NCI-H2107 treated with DMSO at 0.1 percent for 48 hours (cell line): ENCODE results near the gene PDZD2.

Experiments used
- DNase-seq: peaks from one replicate; lab custom pipeline; 2025; ENCODE audit not compliant: unreplicated experiment; lab: John Stamatoyannopoulos, UW

PDZD2 gene

GRCh38 chr5:31637851-31638250 is 1.1 kb upstream of the PDZD2 start:
- DNase-seq: no peak

- no peak for DNase-seq
Observed at GRCh38 chr5:31638345-31638744, 586 bp upstream of the PDZD2 start.

DNA sequence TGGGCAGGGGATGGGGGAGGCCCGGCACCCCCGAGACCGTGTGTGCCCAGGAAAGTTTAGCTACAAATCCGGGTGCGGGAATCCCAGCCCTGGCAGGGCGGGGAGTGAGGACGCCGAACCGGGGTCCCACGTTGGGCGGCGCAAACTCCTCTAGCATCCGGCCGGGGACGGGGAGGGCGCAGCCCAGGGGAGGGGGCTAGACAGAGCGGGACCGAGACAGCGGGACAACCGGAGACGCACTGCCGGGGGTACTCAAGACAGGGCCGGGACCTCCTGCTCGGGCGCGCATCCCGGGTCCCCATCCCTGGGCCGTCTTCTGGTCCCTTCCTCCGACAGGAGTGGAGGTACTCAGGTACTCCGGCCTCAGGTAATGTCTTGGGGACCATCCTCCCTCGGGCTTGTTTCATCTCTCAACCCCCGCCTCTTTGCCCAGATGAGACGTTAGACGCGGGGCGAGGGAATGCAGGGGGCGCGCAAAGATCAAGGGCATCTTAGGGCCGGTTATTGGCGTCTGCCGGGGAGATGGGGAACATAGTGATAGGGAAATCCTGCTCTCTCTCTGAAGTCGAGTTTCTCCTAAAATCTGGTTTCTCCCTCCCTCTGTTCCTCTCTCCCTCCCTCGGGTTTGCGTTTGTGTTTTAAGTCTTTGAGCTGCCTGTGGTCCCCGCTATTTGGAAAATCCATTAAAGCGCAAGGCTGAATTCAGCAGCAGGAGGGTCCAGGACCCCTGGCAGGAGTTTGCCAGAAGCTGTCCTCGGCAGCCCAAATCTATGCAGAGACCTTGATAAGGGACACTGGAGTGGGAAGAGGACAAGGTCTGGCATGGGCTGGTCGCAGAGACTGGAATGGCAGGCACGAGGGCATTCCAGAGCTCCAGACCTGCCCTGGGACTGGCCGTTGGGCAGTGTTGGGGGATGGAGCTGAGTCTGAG is 815 bp downstream of the PDZD2 start:
- no peak for DNase-seq

- no peak for DNase-seq
Observed at GRCh38 chr5:31640573-31640972, 1.6 kb downstream of the PDZD2 start.

GRCh38 chr5:31641059-31641458 is 2.1 kb downstream of the PDZD2 start:
- no peak for DNase-seq

GRCh38 chr5:31641575-31641974 is 2.6 kb downstream of the PDZD2 start:
- no peak for DNase-seq

DNA sequence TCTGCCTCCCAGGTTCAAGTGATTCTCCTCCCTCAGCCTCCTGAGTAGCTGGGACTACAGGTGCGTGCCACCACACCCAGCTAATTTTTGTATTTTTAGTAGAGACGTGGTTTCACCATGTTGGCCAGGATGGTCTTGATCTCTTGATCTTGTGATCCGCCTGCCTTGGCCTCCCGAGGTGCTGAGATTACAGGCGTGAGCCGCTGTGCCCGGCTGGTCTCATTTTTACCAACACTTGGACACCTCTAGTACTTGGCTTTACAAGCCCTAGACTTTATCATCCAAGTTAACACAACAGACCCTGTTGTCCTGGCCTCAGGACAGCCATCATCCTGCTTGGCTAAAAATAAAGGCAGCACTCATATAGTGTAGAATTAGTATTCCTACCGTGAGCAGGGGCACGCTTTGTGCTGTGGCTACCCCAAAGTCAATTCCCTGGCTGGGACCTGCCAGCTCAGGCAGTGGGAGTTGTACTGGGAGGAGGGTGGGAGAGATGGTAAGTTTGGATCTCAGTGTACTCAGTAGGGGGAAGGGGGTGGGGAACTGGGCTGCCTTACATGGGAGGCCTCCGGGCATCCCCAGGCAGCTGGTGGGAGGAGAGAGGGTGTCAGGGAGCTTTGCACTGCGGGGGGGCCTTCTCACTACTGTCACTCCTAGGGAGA is 6.6 kb downstream of the PDZD2 start:
- DNase-seq: no peak

- no peak for DNase-seq
Observed at GRCh38 chr5:31648326-31648725, 9.4 kb downstream of the PDZD2 start.

GRCh38 chr5:31651241-31651640 is 12.3 kb downstream of the PDZD2 start:
- no peak for DNase-seq

DNA sequence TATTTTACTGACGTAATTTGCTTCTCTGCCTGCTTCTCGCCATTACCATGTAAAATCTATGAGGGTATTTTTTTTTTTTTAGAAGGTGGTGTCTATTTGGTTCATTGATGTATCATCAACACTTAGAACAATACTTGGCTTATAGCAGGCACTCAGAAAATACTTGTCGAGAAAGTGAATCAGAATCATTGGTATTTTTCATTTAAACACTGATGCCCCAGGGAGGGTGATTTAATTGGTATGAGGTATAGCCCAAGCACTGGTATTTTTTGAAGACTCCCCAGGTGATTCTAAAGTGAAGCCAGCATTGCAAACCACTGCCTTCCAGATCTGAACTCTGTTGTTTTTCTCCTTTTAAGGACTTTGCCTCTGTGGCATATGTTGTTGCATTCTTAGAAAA is 16.6 kb downstream of the PDZD2 start:
- no peak for DNase-seq

DNA sequence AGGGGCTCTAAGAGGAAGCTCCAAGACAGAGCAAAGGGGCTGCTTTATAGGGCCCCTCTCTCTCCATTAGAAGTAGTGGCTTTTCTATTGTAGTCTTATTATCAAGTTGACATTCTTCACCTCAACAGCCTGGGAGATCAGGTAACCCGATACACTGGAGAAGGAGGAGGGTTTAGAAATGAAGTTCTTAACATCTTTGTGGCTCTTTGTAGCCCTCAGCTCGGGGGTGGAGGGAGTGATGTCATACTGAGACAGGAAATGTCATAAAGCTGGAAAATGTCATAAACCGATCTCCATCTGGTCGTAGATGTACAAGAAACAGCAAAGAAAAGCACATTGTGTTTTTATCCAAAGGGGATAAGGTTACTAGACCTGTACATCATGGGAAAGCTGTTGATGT is 17.9 kb downstream of the PDZD2 start:
- no peak for DNase-seq

DNA sequence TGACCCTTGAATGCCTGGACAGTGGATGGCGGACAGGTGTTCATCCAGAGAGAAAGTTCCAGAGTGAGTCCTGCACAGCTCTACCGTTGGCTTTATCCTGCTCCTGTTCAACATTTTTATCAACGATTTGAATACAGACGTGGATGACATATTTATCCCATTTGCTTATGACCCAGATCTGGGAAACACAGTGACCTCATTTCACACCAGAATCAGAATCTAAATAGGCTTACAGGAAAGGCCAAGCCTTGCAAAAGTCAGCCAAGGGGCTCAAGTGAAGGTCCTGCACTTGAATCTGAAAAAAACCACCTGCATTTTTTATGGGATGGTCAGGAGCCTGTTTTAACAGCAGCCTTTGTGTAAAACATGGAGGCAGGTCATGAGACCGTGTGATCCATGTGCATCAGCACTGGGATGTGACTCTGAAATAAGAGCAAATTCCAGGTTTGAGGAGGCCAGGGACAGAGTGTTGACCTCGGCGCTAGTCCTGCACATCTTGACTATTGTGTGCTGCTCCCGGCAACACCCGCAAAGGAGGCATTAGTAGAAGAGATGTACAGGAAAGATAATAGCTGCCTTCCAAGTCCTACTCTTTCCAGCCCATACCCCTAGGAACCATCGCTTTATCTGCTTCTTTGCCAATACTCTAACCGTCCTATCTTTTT is 18.5 kb downstream of the PDZD2 start:
- no peak for DNase-seq

DNA sequence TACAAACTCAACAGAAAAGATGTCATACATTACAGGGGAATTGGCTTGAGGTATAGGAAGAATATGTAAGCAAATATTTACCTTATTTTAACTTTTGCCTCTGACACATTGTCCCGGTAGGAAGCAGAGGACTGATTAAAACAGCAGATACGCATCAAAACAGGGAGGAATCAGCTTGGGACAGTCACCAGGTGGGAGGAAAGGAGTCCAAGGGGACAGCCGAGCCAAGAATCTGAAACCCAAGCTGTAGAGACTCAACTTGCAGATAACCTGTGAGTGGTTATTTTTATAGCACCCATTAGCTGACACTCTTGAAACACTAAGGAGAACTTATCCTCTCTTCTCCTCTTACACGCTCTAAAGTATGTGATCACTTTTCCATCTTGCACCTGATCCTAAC is 22.3 kb downstream of the PDZD2 start:
- no peak for DNase-seq

- no peak for DNase-seq
Observed at GRCh38 chr5:31663519-31663918, 24.6 kb downstream of the PDZD2 start.

- DNase-seq: no peak
Observed at GRCh38 chr5:31664566-31664965, 25.6 kb downstream of the PDZD2 start.

- no peak for DNase-seq
Observed at GRCh38 chr5:31671339-31671741, 32.4 kb downstream of the PDZD2 start.

DNA sequence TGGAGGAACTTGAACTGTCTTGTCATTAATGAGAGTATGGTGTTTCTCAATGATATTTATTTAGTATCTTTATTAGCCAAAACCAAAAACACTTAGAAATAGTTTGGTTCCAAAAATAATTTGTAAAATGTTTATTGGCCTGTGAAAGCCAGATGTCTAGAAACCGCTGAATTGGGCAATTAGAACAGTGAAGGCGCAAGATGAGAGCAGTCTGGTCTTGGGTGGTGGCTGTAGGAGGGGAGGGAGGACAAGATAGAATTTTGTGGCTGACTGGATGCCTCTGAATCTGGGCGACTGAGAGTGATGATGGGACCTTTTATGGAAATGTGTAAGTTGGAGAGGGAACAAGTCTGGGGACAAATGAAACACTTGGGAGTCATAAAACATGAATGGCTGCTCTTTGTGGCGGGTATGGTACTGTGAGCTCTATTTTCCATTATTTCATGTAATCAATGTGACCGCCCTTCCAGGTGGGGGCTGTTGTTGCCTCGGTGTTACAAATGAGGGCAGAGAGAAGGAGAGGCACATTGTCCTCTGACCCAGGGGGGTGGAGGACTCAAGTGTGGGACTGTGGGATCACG is 35.5 kb downstream of the PDZD2 start:
- no peak for DNase-seq

GRCh38 chr5:31675472-31675871 is 36.5 kb downstream of the PDZD2 start:
- DNase-seq: no peak

DNA sequence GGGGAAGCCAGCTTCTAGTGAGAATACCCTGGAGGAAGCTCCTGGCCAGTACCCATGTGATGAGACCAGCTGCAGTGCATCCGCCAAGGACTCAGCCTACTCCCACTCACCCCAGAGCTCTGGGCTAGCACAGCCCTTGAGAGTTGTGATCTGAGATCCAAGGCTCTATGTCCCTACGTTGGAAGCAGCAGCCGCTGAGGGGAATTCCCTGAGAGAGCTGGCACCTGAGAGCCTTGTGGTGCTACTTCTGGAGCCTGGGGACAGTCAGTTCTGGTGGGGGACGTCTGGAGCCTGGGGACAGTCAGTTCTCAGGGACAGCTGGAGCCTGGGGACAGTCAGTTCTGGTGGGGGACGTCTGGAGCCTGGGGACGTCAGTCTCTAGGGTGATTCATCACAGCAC is 39.2 kb downstream of the PDZD2 start:
- no peak for DNase-seq

- DNase-seq: no peak
Observed at GRCh38 chr5:31680528-31680927, 41.6 kb downstream of the PDZD2 start.

GRCh38 chr5:31682025-31682424 is 43.1 kb downstream of the PDZD2 start:
- DNase-seq: no peak

GRCh38 chr5:31682851-31683250 is 43.9 kb downstream of the PDZD2 start:
- DNase-seq: no peak
